K562 (cell line): ENCODE measurements around the gene MRRF. TPM values are rescaled to one million over a fixed set of nuclear protein-coding genes. Genes with fewer than 3 reads are reported as not detected.

Source experiments
- ATAC-seq: fragments of 200-7000 bp; cut with Tn5 transposase; 3 replicates; pipeline ENCODE4 v1.9.1; 2020; ENCODE audit warnings: moderate library complexity
- BruUV-seq: library from RNA; stranded (reverse); fragments of 400-500 nt; replicated peaks from 2 replicates; lab custom pipeline; 2021; lab: Mats Ljungman, UMichigan
- CTCF ChIA-PET: fragments of 300-600 bp; formaldehyde crosslinking; extraction: SDS; loops from one replicate; lab custom pipeline; 2021; ENCODE audit warnings: low intra/inter-chr PET ratio; lab: Yijun Ruan, JAX
- POLR2A ChIA-PET: fragments of 300-600, 350-650 bp; sonication (Branson Sonifier 250); formaldehyde crosslinking; extraction: SDS; loops from one replicate; lab custom pipeline; 2021; ENCODE audit warnings: antibody characterized with exemption, inconsistent platforms; lab: Yijun Ruan, JAX
- DNase-seq, 4 experiments: peaks; one replicate each; pipeline versions ENCODE4 v3.0.0 to v3.0.0-alpha.2; 2011 to 2018; ENCODE audit warnings: low spot score in 3 of 4, mixed read lengths in 3 of 4; ENCODE audit errors: extremely low read depth in 1 of 4
- FAIRE-seq: peaks from 2 replicates; lab custom pipeline; 2011; peaks lifted over from hg19 to GRCh38; lab: Jason Lieb, UNC
- H2AFZ ChIP-seq: 2 replicates; pipeline ENCODE4 v1.6.0; 2011; ENCODE audit warnings: low read depth, low read length, control low read depth, inconsistent platforms
- H3K27ac ChIP-seq: fragments of 200-600 bp; 3 replicates; pipeline ENCODE4 v1.8.0; 2011; ENCODE audit warnings: low read depth, mild to moderate bottlenecking, control low read depth, inconsistent platforms, low read length, moderate library complexity, mixed read lengths; ENCODE audit errors: extremely low read depth
- H3K27me3 ChIP-seq, 2 experiments: fragments of 300-600 bp in 1 of 2; 2 replicates in 1 of 2; 3 replicates in 1 of 2; pipeline versions ENCODE4 v1.6.0 to v1.8.0; 2011; ENCODE audit warnings: inconsistent platforms in 2 of 2, low read length in 2 of 2, mild to moderate bottlenecking in 1 of 2, mixed read lengths in 1 of 2, moderate library complexity in 1 of 2; ENCODE audit not compliant: control insufficient read depth in 2 of 2, insufficient read depth in 2 of 2
- H3K36me3 ChIP-seq: fragments of 300-600 bp; 3 replicates; pipeline ENCODE4 v1.8.0; 2011; ENCODE audit warnings: mild to moderate bottlenecking, low read length, inconsistent platforms; ENCODE audit not compliant: control insufficient read depth, insufficient read depth
- H3K4me1 ChIP-seq, 2 experiments: fragments of 200-600 bp in 1 of 2; replicated peaks in 1 of 2; 2 replicates in 1 of 2; 3 replicates in 1 of 2; pipeline versions ENCODE4 v1.5.1 to v1.8.0; 2011; ENCODE audit warnings: inconsistent platforms in 2 of 2, low read length in 2 of 2, mild to moderate bottlenecking in 1 of 2, mixed read lengths in 1 of 2, moderate library complexity in 1 of 2; ENCODE audit not compliant: control insufficient read depth in 2 of 2, insufficient read depth in 2 of 2
- H3K4me2 ChIP-seq: 2 replicates; pipeline ENCODE4 v1.6.1; 2011; ENCODE audit warnings: low read length, control low read depth, inconsistent platforms, mixed read lengths; ENCODE audit not compliant: insufficient read depth
- H3K4me3 ChIP-seq: fragments of 200-600 bp; sonication (generic), shearing (Covaris generic); 2 replicates; pipeline ENCODE4 v1.5.1; 2016; ENCODE audit warnings: control low read depth, inconsistent platforms
- H3K79me2 ChIP-seq: fragments of 200-600 bp; 3 replicates; pipeline ENCODE4 v1.8.0; 2011; ENCODE audit warnings: low read length, inconsistent platforms; ENCODE audit not compliant: control insufficient read depth, insufficient read depth
- H3K9ac ChIP-seq, 2 experiments: 2 replicates each; pipeline versions ENCODE4 v1.6.0 to v1.6.1; 2011; ENCODE audit warnings: low read depth in 2 of 2, low read length in 2 of 2, control low read depth in 1 of 2, inconsistent platforms in 1 of 2, mild to moderate bottlenecking in 1 of 2, mixed read lengths in 1 of 2; ENCODE audit not compliant: insufficient read depth in 1 of 2
- H3K9me1 ChIP-seq: one replicate; pipeline ENCODE4 v1.6.0; 2011; ENCODE audit warnings: inconsistent platforms, mild to moderate bottlenecking, low read length, moderate library complexity; ENCODE audit not compliant: control insufficient read depth, insufficient read depth
- H3K9me3 ChIP-seq: replicated peaks from 2 replicates; pipeline ENCODE4 v1.5.1; 2011; ENCODE audit warnings: low read depth, low read length, inconsistent platforms; ENCODE audit not compliant: control insufficient read depth, insufficient read depth
- H4K20me1 ChIP-seq: replicated peaks from 2 replicates; pipeline ENCODE4 v1.6.1; 2011; ENCODE audit warnings: low read length, inconsistent platforms, mixed read lengths; ENCODE audit not compliant: control insufficient read depth, insufficient read depth
- BCOR ChIP-seq: fragments of 450-650 bp; IDR thresholded peaks from 2 replicates; pipeline ENCODE4 v1.6.1; 2016
- CREB1 ChIP-seq, 2 experiments: sonication (generic) in 1 of 2; formaldehyde crosslinking in 1 of 2; IDR thresholded peaks; 2 replicates each; pipeline versions ENCODE4 v1.6.1 to v1.8.0; 2012 to 2022; ENCODE audit warnings: inconsistent platforms in 1 of 2, mild to moderate bottlenecking in 1 of 2, missing genetic modification reagents in 1 of 2, moderate library complexity in 1 of 2
- HDAC1 ChIP-seq, 2 experiments: fragments of 450-650 bp; IDR thresholded peaks; 2 replicates each; pipeline ENCODE4 v1.6.1; 2016 to 2017; ENCODE audit warnings: inconsistent platforms in 1 of 2, mild to moderate bottlenecking in 1 of 2, moderate library complexity in 1 of 2
- KDM4B ChIP-seq, 2 experiments: fragments of 450-650 bp in 1 of 2; sonication (generic) in 1 of 2; IDR thresholded peaks; 2 replicates each; pipeline ENCODE4 v1.6.1; 2016 to 2017; ENCODE audit warnings: borderline replicate concordance in 2 of 2, antibody characterized with exemption in 1 of 2, low read depth in 1 of 2, mild to moderate bottlenecking in 1 of 2
- PHB ChIP-seq: fragments of 250-450 bp; sonication (Bioruptor Pico); IDR thresholded peaks from 2 replicates; pipeline ENCODE4 v1.5.0; 2021
- PTRF ChIP-seq: fragments of 450-650 bp; IDR thresholded peaks from 2 replicates; pipeline ENCODE4 v1.6.1; 2016; ENCODE audit warnings: mild to moderate bottlenecking, missing genetic modification characterization, missing compliant biosample characterization
- RBM15 ChIP-seq: fragments of 200-400 bp; formaldehyde crosslinking; IDR thresholded peaks from 2 replicates; pipeline ENCODE4 v1.6.1; 2018; ENCODE audit warnings: mild to moderate bottlenecking, low read length, moderate library complexity; ENCODE audit not compliant: insufficient read depth
- RFX5 ChIP-seq: IDR thresholded peaks from 2 replicates; pipeline ENCODE4 v1.6.1; 2011; ENCODE audit warnings: low read depth, mild to moderate bottlenecking, improper control_type of control experiment, low read length
- ZBTB17 ChIP-seq: fragments of 450-650 bp; formaldehyde crosslinking; IDR thresholded peaks from 2 replicates; pipeline ENCODE4 v1.4.0; 2020; ENCODE audit warnings: mild to moderate bottlenecking
- ZFPM2 ChIP-seq: fragments of 250-450 bp; sonication (Bioruptor Pico); IDR thresholded peaks from 2 replicates; pipeline ENCODE4 v1.5.1; 2022; ENCODE audit warnings: mild to moderate bottlenecking
- ZNF140 ChIP-seq: fragments of 250-450 bp; sonication (Bioruptor Pico); IDR thresholded peaks from 2 replicates; pipeline ENCODE4 v1.8.0; 2021; ENCODE audit warnings: moderate library complexity, mild to moderate bottlenecking, inconsistent platforms
- ZNF324 ChIP-seq: fragments of 250-450 bp; sonication (Bioruptor Pico); IDR thresholded peaks from 2 replicates; pipeline ENCODE4 v1.4.0; 2020; ENCODE audit warnings: mild to moderate bottlenecking
- WGBS: fragments of 100-300 bp; shearing (Covaris generic); methylation state at CpG from one replicate; pipeline ENCODE4 v1.1.6; 2016; ENCODE audit warnings: low coverage, mixed read lengths; ENCODE audit not compliant: insufficient coverage; ENCODE audit errors: missing lambda C conversion rate; 5-methylcytosine and 5-hydroxymethylcytosine counted together
- in situ Hi-C: fragments of 300-500 bp; cut with MboI; formaldehyde crosslinking; loops from 4 replicates; pipeline ENCODE4 v1.15.0; 2018; ENCODE audit warnings: inconsistent platforms, mixed read lengths
- intact Hi-C: fragments of 100-400 bp; cut with micrococcal nuclease; formaldehyde crosslinking; loops from 2 replicates; pipeline ENCODE4 v1.14.2; 2022
- polyA plus RNA-seq, 8 experiments: library from polyadenylated mRNA; depleted of rRNA in 4 of 8; stranded (reverse) in 5 of 8; unstranded in 3 of 8; fragments of >200 nt; fragmentation: Nextera tagmentation in 2 of 8; fragmentation: Illumina TruSeq in 1 of 8; extraction: Ambion mirVana in 2 of 8; extraction: Trizol in 1 of 8; gene quantifications; 2 replicates each; pipeline versions ENCODE4 v1.2.1 to v1.2.3, GENCODE V29; 2011 to 2014; ENCODE audit warnings: inconsistent platforms in 1 of 8, missing spikeins in 1 of 8
- total RNA-seq, 7 experiments: library from RNA; depleted of rRNA in 6 of 7; stranded (reverse); fragments of >200 nt in 6 of 7; fragmentation: Illumina TruSeq in 2 of 7; extraction: Trizol in 2 of 7; gene quantifications; 2 replicates each; pipeline versions ENCODE4 v1.2.1 to v1.2.3, GENCODE V29; 2011 to 2021; ENCODE audit warnings: low replicate concordance in 1 of 7

The MRRF gene
- total and polyA plus RNA-seq, 9 of the 15 experiments (the other 6 are each of a cell fraction or from before 2014, with no cell fraction given): 55.0 to 105 (median 81.2) TPM

- POLR2A ChIA-PET: interaction anchor here (1.0 kb wide), 1 partner anchor 217 kb away, joined by 5 read pairs; no protein-coding TSS in a partner anchor
- Histone ChIP-seq H3K4me1 (peaks cover 0 to 4% of the 10 kb centered on the region in 2 experiments; a peak in 1 of 5 replicates), H3K27ac (no peak overlapping the region), H3K9ac (no peak overlapping the region), H3K4me2 (no peak overlapping the region), H3K27me3 (peaks cover 0 to 21% of the 10 kb centered on the region in 2 experiments; a peak in 4 of 5 replicates), H3K4me3 (no peak overlapping the region), H3K36me3 (no peaks in the 10 kb centered on the region), H3K9me1 (no peaks in the 10 kb centered on the region), H3K9me3 (no peaks in the 10 kb centered on the region)
- in situ Hi-C loops (loop anchor here (25.0 kb wide), 1 partner anchor 655 kb away; no protein-coding TSS in a partner anchor), intact Hi-C loops (no loop called here)
- ATAC-seq: no peak
- 27% methylated on average over 13 of the region's 15 CpGs for WGBS
- DNase-seq: no peak
- TF ChIP-seq CREB1 (IDR thresholded peaks at IDR 0.05) (no peak), CREB1 (CRISPR knock-in tag; IDR thresholded peaks at IDR 0.05) (no peak), BCOR (no peak), KDM4B (IDR thresholded peaks at IDR 0.05; ENCODE audit: borderline replicate concordance in 2 of 2, low read depth in 1 of 2) (no peak), ZFPM2 (CRISPR knock-in tag) (no peak), PTRF (tag) (no peak), PHB (CRISPR knock-in tag) (no peak), ZNF140 (CRISPR knock-in tag) (no peak), ZNF324 (CRISPR knock-in tag) (no peak), HDAC1 (IDR thresholded peaks at IDR 0.05) (no peak), RFX5 (no peak), RBM15 (no peak), ZBTB17 (CRISPR knock-in tag) (no peak)
- TF ChIP-seq, all 486 proteins: peak for 0
- no TSS peak for BruUV-seq
- peaks cover 4% of the 10 kb centered on the region; the same call in 1 of the 2 replicates for H4K20me1 ChIP-seq
- CTCF ChIA-PET: no interaction called here
- no peak for FAIRE-seq
- H3K79me2 ChIP-seq: no peaks in the 10 kb centered on the region
- no peak overlapping the region for H2AFZ ChIP-seq
These were observed 77.8 kb downstream of the MRRF start for GRCh38 chr9:122342323-122343050.
